Stomach (tissue), 4 donors: ENCODE data around the gene KLLN.

Source experiments
- CTCF ChIP-seq, 7 experiments: fragments of 450-650 bp in 4 of 7; fragments of 200-600 bp in 3 of 7; sonication (generic) in 3 of 7; IDR thresholded peaks; one replicate each; pipeline ENCODE4 v1.5.1; 2016 to 2019; ENCODE audit warnings: antibody characterized with exemption in 7 of 7, control low read depth in 2 of 7, mild to moderate bottlenecking in 1 of 7
- EP300 ChIP-seq: sonication (generic); formaldehyde crosslinking; IDR thresholded peaks from one replicate; pipeline ENCODE4 v1.6.1; 2017; ENCODE audit warnings: antibody characterized with exemption

GRCh38 chr10:87845624-87845998, 17.7 kb downstream of the KLLN start:
- no peak for TF ChIP-seq CTCF (IDR thresholded peaks at IDR 0.05)
- TF ChIP-seq EP300 = no peak
